Measurements from ENCODE around the gene CACNB4. TPM values are rescaled to one million over a fixed set of nuclear protein-coding genes. Genes with fewer than 3 reads are reported as not detected.

Gene CACNB4
- total RNA-seq, 1 donor = 0.84 TPM

DNA sequence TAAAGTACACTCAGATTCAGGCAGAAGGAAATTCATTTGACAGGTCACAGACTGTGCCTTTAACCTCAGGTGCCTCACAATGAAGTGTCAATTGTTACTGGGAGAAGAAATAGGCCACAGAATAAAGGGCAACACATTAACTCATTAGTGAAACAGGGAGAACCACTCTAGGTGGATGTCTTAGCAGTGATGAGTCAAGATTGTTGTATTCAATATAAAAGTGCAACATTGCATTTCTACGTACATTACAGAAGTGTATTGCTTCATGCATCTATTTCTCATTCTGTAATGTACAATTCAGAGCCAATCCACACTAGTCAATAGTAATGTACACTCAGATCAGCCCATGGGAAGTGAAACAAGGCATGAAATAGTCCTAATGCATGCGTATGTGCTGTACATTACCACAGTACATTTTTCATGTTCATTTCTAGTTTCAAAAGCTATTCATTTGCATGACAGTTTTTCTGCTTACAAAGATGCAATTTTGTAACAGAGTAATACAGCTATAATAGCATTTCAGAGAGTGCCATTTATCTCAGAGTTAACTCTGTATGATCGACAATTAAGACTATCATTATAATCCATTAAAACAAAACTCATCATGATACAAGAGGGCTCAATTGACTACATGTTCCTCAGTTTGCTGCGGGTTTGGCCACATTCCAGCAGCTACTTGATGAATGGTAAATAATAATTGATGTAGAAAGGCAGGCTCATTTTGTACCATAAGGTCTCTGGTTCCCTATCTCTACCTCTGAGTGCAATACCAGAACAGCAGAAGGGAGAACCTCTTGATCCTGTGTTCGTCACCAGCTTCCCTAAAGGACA, 258.4 kb downstream of the CACNB4 start:
- H3K4me3 ChIP-seq (ENCODE audit: low read length) = no peak overlapping the region
- H3K4me1 ChIP-seq (ENCODE audit: insufficient read depth, low read length) = peaks cover 21% of the 10 kb centered on the region
- no peaks in the 10 kb centered on the region for H3K9me3 ChIP-seq (ENCODE audit: low read depth, low read length)
- H3K27me3 ChIP-seq (ENCODE audit: insufficient read depth, low read length) = no peaks in the 10 kb centered on the region

DNA sequence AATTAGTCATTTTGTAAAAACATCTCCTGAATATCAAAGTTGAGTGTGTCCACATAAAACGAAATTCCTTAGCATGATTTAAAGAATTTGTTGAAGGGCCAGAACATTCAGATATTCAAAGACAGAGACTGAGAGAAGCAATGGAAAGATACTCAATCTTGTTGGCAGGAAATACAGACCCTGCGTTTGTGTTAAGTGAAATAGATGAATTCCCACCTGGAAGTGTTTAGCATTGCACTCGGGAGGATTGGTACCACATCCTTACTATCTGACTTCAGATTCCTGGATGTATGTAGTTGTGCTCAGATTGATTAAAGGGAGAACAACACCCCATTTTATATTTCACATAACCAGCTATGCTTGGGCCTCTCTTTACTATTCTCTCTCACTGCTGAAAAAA, 260.9 kb downstream of the CACNB4 start:
- Histone ChIP-seq H3K9me3 (ENCODE audit: low read depth, low read length) (no peaks in the 10 kb centered on the region), H3K4me1 (ENCODE audit: insufficient read depth, low read length) (peaks cover 14% of the 10 kb centered on the region), H3K27me3 (ENCODE audit: insufficient read depth, low read length) (no peaks in the 10 kb centered on the region), H3K4me3 (ENCODE audit: low read length) (no peak overlapping the region)

- no peaks in the 10 kb centered on the region for H3K27me3 ChIP-seq (ENCODE audit: insufficient read depth, low read length)
- no peaks in the 10 kb centered on the region for H3K9me3 ChIP-seq (ENCODE audit: low read depth, low read length)
- no peak overlapping the region for H3K4me3 ChIP-seq (ENCODE audit: low read length)
- peaks cover under 1% of the 10 kb centered on the region for H3K4me1 ChIP-seq (ENCODE audit: insufficient read depth, low read length)
Measured at GRCh38 chr2:151833984-151834383, 264.9 kb downstream of the CACNB4 start.

GRCh38 chr2:151830961-151831360, 267.9 kb downstream of the CACNB4 start:
- Histone ChIP-seq H3K9me3 (ENCODE audit: low read depth, low read length) (no peaks in the 10 kb centered on the region), H3K4me1 (ENCODE audit: insufficient read depth, low read length) (peaks cover 18% of the 10 kb centered on the region), H3K27me3 (ENCODE audit: insufficient read depth, low read length) (no peaks in the 10 kb centered on the region), H3K4me3 (ENCODE audit: low read length) (no peak overlapping the region)

DNA sequence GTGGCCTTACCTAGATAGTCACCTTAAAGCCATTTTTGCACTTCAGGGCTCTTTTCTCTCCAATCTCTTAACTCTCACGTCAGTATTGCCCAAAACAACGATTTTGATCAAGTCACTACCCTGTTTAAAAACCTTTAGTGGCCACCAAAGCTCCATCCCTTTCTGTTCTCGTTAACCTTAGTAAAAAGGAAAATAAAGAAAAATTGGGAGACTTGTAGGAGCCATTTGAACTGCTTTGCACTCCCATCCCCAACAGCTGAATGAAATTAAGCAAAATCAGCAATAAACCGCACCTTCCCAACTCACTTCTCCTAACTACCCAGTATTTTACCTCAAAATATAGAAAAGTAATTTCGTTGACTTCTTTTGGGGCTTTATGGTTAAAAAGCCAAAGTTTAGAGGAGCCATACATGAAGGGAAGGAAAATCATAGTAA, 269.9 kb downstream of the CACNB4 start:
- no peaks in the 10 kb centered on the region for H3K9me3 ChIP-seq (ENCODE audit: low read depth, low read length)

DNA sequence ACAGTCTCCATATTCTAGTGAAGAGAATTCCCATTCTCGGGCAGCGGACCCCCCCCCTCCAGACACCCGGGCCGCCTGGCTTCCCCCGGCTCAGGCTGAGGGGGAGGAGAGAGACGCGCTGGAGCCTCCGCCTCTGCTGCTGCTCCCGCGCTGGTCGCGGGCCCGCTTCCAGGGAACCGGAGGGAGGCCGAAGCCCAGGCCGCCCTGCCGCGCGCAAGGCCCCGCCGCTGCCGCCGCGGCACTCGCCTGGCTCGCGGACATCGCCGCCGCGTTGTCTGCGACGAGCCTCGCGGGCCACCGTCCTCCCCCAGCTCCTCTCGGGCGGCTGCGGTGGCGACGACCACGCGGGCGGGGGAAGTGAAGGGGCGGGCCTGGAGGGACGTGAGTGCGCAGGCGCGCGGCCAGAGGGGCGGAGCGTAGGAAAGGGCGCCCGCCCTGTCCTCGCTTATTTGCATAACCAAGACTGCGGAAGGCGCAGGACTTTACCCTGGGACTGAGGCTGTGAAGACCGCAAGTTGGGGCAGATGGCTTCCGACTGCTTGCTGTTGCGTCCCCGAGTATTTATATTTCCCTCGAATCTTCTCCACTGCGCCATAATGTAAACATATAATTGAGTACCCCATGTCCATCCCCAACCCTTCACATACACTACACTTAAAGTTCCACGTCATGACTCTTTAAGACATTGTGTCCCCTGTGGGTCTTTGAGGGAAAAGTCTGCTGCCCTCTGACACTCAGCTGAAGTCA, 270.5 kb downstream of the CACNB4 start, which contains the start of gene ARL5A:
Gene ARL5A (minus strand): TSS at position 279 of the 747 bp plus-strand sequence. CDS start 245 bp downstream, at position 34.
- Histone ChIP-seq H3K4me3 (ENCODE audit: low read length) (peak within 1 kb of the TSS; percentile 87), H3K9me3 (ENCODE audit: low read depth, low read length) (no peaks in the 10 kb centered on the region), H3K27me3 (ENCODE audit: insufficient read depth, low read length) (no peaks in the 10 kb centered on the region), H3K4me1 (ENCODE audit: insufficient read depth, low read length) (peaks cover 33% of the 10 kb centered on the region)

More for the DNA sequence above, 269.9 kb downstream of the CACNB4 start:
- Histone ChIP-seq H3K4me1 (ENCODE audit: insufficient read depth, low read length) (peaks cover 27% of the 10 kb centered on the region), H3K27me3 (ENCODE audit: insufficient read depth, low read length) (no peaks in the 10 kb centered on the region), H3K4me3 (ENCODE audit: low read length) (peak overlapping the region; percentile 87)

- peaks cover 34% of the 10 kb centered on the region for H3K4me1 ChIP-seq (ENCODE audit: insufficient read depth, low read length)
- peak overlapping the region; percentile 87 for H3K4me3 ChIP-seq (ENCODE audit: low read length)
- no peaks in the 10 kb centered on the region for H3K27me3 ChIP-seq (ENCODE audit: insufficient read depth, low read length)
- H3K9me3 ChIP-seq (ENCODE audit: low read depth, low read length) = no peaks in the 10 kb centered on the region
Measured at GRCh38 chr2:151827564-151828142, 271.2 kb downstream of the CACNB4 start.

DNA sequence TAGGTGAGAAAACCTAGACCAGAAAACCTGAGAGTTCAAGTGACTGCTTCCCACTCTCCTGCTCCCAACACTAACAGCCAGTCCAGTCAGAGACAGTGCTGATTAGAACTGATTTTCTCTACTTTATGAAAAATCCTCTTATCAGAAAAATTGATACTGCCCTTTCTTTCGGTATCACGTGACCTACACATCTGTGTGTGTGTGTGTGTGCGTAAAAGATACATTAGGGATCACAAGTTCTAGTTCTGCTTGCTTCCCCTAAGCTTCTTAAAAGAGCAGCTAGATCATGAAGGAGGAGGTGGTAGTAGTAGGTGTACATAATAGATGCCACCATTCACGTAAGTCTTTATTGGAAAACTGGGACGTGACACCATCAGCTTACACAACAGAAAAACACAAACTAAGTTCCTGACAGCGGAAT, 272.1 kb downstream of the CACNB4 start:
- H3K4me3 ChIP-seq (ENCODE audit: low read length) = peak overlapping the region; percentile 87
- H3K4me1 ChIP-seq (ENCODE audit: insufficient read depth, low read length) = peaks cover 34% of the 10 kb centered on the region
- no peaks in the 10 kb centered on the region for H3K9me3 ChIP-seq (ENCODE audit: low read depth, low read length)
- H3K27me3 ChIP-seq (ENCODE audit: insufficient read depth, low read length) = no peaks in the 10 kb centered on the region

GRCh38 chr2:151824886-151825285, 274.0 kb downstream of the CACNB4 start:
- H3K4me3 ChIP-seq (ENCODE audit: low read length) = no peak overlapping the region
- peaks cover 34% of the 10 kb centered on the region for H3K4me1 ChIP-seq (ENCODE audit: insufficient read depth, low read length)
- no peaks in the 10 kb centered on the region for H3K9me3 ChIP-seq (ENCODE audit: low read depth, low read length)

DNA sequence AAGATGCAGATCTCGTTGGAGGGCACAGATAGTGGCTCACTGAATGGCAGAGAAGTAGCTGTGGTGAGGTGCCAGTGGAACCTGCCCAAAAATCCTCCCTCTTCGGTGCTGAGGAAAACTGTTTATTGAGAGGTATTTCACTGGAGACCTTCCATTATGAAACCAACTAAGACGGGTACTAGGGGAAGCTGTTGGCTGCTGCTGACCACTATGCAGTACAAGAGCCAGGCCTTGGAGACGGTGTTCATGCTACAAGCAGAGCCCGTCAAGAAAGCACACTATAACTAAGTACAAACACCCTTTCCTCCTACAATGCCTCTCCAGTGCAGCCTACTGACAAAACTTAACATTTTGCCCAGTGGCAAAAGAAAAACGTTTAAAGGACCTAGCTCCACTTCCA, 275.2 kb downstream of the CACNB4 start:
- Histone ChIP-seq H3K4me3 (ENCODE audit: low read length) (no peak overlapping the region), H3K9me3 (ENCODE audit: low read depth, low read length) (no peaks in the 10 kb centered on the region), H3K4me1 (ENCODE audit: insufficient read depth, low read length) (peaks cover 30% of the 10 kb centered on the region), H3K27me3 (ENCODE audit: insufficient read depth, low read length) (no peaks in the 10 kb centered on the region)

More at GRCh38 chr2:151824886-151825285, 274.0 kb downstream of the CACNB4 start:
- H3K27me3 ChIP-seq (ENCODE audit: insufficient read depth, low read length) = no peaks in the 10 kb centered on the region

- peaks cover 7% of the 10 kb centered on the region for H3K4me1 ChIP-seq (ENCODE audit: insufficient read depth, low read length)
Measured at GRCh38 chr2:151819920-151820319, 278.9 kb downstream of the CACNB4 start.

GRCh38 chr2:151817929-151818328, 280.9 kb downstream of the CACNB4 start:
- Histone ChIP-seq H3K4me3 (ENCODE audit: low read length) (no peak overlapping the region), H3K27me3 (ENCODE audit: insufficient read depth, low read length) (no peaks in the 10 kb centered on the region), H3K9me3 (ENCODE audit: low read depth, low read length) (no peaks in the 10 kb centered on the region), H3K4me1 (ENCODE audit: insufficient read depth, low read length) (no peaks in the 10 kb centered on the region)

More at GRCh38 chr2:151819920-151820319, 278.9 kb downstream of the CACNB4 start:
- Histone ChIP-seq H3K4me3 (ENCODE audit: low read length) (no peak overlapping the region), H3K9me3 (ENCODE audit: low read depth, low read length) (no peaks in the 10 kb centered on the region), H3K27me3 (ENCODE audit: insufficient read depth, low read length) (no peaks in the 10 kb centered on the region)

DNA sequence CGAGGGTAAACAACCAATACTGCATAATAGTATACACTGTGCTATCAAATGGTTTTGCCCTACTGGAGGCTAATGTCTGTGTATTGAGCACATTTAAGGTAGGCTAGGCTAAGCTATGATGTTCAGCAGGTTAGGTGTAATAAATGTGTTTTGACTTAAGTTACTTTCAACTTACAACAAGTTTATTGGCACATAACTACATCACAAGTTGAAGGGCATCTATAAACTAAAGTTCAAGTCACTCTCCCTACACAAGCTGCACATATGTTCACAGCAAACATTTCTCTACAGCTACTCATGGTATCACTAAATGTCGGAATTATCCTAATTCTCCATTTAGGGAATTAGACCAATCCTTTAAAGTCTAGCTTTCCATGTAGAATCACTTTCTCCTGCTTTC, 282.0 kb downstream of the CACNB4 start:
- H3K4me1 ChIP-seq (ENCODE audit: insufficient read depth, low read length) = no peaks in the 10 kb centered on the region
- no peaks in the 10 kb centered on the region for H3K9me3 ChIP-seq (ENCODE audit: low read depth, low read length)
- H3K4me3 ChIP-seq (ENCODE audit: low read length) = no peak overlapping the region
- H3K27me3 ChIP-seq (ENCODE audit: insufficient read depth, low read length) = no peaks in the 10 kb centered on the region

- H3K27me3 ChIP-seq (ENCODE audit: insufficient read depth, low read length) = no peaks in the 10 kb centered on the region
- H3K4me3 ChIP-seq (ENCODE audit: low read length) = no peak overlapping the region
- no peaks in the 10 kb centered on the region for H3K9me3 ChIP-seq (ENCODE audit: low read depth, low read length)
- no peaks in the 10 kb centered on the region for H3K4me1 ChIP-seq (ENCODE audit: insufficient read depth, low read length)
Measured at GRCh38 chr2:151815821-151816489, 282.9 kb downstream of the CACNB4 start.
